Activated CD4-positive, alpha-beta T cell treated with anti-CD3 and anti-CD28 coated beads, Interleukin-2, Interleukin-6, amounts not matched to agents 100 ng/mL and 50 ng/mL, durations not matched to agents 16 hours and 8 hours (primary cell): Measurements from ENCODE around the gene PAAF1.
"Not testable (repeated sequence)": the region's sequence is repeated elsewhere in the genome, so short reads cannot be mapped to it uniquely, and the experiment has no call there.

Experiments used
- DNase-seq: peaks from one replicate; pipeline ENCODE4 v3.0.0-alpha.2; 2020

Gene PAAF1

DNA sequence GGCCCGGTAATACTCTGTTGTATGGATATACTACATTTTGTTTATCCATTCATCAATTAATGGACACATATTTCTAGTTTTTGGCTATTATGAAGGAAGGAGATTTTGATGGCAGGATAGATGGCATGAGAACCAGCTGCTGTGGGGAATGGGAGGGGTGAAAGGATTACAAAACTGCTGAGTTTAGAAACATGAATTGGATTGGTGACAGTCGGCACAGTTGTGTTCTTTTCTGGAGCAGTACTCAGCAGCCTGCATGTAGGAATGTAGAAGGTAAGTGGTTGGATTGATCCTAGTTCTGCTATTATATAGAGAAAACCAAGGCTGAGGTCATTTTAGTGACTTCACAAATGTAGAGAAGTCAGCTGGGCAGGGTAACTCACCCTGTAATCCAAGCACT is 7.1 kb downstream of the PAAF1 start:
- DNase-seq = no peak

GRCh38 chr11:73888244-73888643 is 11.4 kb downstream of the PAAF1 start:
- DNase-seq = no peak

- peak; percentile 18 for DNase-seq
Measured at GRCh38 chr11:73889019-73889418, 12.2 kb downstream of the PAAF1 start.

DNA sequence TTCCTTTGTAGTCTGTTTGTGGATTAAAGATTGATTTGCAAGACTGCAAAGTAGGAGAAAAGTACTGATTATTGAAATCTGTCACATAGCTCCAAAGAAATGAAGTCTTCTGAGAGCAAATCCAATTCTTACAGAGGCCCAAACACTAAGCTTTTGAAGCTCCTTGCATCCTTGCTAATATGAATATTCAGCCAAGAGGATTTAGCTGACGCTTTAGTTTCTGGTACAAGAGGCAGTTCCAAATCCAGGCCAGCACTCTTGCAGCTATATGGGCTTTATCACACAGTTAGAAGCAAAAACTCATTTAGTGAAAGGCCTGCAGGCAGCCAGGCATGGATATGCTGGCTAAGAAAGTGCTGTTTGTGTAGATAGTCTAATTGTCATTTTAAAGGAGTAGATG is 12.7 kb downstream of the PAAF1 start:
- DNase-seq = no peak

GRCh38 chr11:73893041-73893440 is 16.2 kb downstream of the PAAF1 start:
- DNase-seq = no peak

GRCh38 chr11:73894725-73895335 is 18.0 kb downstream of the PAAF1 start:
- no peak for DNase-seq

DNA sequence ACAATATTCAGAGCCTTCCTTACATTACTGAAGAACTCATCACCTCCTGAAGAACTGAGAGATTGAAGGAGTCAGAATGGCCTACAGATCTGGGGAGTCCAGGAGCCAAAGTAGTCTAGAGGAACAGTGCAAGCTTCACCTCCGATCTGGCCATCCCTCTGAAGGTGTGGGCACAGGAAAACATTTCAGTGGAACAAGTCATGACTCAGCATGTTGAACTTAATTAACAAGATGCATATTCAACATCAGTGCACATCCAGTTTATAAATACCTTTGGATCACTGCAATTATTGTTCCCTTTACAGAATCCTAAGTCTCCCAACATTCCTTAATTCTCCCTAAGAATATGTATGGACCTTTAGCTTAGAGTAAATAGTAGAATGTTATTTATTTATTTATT is 25.5 kb downstream of the PAAF1 start:
- no peak for DNase-seq

DNA sequence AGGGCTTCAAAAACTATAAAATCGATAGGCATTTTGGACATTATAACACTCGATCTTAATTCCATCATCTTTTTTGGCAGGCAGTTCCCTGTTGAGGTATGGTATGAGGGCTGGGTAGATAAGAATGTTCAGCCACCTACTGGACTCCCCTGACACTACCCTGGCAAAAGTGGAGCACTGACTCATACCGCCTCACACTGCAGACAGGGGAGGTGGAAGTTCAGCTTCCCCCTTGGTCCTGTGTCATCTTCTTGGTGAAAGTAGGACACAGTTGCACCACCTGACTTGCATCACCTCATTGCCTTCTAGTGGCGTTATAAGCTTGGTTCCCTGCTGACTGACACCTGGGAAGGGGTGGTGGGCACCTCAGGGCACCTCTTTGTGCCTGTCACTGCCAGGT is 30.4 kb downstream of the PAAF1 start:
- peak; percentile 30 for DNase-seq

DNA sequence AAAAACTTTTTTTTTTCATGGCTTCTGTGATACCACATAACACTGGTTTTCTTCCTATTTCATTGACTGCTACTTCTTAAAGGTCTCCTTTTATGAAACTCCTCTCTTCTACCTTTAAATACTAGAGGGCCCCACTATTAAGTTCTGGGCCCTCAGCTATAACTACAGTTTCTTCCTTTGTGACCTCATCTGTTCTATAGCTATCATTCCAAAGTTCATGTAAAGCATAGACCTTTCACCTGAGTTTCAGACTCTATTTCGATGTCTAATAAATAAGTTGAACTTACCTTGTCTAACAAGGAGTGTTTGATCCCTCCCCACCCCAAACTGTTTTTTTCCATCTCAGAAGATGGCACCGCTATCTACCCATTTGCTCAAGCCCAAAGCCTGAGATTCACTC is 35.2 kb downstream of the PAAF1 start:
- DNase-seq = no peak

DNA sequence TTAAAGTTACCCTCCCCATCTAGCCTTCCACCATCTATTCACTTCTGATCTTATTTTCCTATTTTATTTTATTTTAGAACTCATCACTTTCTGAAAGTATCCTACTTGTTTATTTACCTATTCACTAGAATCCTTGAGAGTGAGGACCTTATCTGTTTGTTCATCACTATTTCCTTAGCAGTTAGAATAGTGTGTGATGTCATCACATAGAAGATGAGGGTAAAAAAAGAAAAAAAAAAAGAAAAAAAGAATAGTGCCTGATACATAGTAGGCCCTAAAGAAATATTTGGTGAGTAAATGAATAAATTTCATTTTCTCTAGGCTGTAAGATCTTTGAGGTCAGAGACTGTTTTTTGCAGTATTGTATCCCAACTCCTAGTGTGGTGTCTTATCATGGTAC is 36.7 kb downstream of the PAAF1 start:
- DNase-seq = no peak

DNA sequence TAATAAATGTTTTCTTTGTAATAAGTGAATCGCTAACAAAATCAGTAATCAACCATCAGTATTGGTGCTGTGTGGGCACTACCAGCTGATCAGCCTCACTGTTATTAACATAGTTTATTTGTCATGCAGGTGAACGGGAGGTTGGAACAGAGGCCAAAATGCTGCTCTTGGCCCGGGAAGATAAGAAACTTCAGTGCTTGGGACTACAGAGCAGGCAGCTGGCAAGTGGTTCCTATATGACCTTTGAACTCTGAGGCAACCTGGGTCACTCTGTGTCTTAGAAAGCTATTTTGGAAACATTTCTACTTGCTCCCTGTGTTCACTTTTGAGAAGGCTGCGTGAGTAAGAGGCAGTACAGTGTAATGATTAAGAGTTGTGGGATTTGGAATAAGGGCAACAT is 37.5 kb downstream of the PAAF1 start:
- no peak for DNase-seq

DNA sequence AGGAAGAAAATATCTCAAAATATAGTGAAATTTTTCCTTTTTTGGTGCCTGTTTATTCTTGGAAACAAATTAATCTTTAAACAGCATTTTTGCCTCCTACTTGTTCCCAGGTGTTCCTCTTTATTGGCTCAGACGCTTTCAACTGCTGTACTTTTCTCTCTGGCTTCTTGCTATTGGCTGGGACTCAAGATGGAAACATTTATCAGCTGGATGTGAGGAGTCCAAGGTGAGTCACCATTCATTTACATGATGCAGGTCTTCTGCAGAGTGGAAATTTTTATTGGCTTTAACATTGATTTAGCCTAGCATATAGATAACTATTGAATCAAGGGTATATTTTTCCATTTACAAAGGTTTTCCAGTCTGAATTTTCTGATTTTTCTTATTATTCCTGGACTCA is 39.6 kb downstream of the PAAF1 start:
- DNase-seq = no peak

GRCh38 chr11:73921180-73921579 is 44.4 kb downstream of the PAAF1 start:
- DNase-seq = no peak

DNA sequence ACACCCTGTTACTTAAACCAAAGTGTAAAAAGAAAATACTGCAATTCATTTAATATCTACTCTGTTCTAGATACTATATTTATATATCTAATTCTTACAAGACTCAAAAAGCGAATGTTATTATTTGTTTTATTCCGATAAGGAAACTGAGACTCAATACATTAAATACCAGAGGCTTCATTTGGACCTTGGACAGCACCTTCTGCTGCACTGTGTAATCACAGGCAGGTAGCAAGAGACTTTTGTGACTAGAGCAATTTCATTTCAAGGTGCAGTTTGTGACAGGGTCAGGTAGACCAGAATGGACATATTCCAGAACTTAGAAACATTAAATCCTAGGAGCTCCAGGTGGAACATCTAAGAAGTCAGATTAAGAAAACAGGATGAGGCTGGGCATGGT is 52.6 kb downstream of the PAAF1 start:
- DNase-seq = no peak

DNA sequence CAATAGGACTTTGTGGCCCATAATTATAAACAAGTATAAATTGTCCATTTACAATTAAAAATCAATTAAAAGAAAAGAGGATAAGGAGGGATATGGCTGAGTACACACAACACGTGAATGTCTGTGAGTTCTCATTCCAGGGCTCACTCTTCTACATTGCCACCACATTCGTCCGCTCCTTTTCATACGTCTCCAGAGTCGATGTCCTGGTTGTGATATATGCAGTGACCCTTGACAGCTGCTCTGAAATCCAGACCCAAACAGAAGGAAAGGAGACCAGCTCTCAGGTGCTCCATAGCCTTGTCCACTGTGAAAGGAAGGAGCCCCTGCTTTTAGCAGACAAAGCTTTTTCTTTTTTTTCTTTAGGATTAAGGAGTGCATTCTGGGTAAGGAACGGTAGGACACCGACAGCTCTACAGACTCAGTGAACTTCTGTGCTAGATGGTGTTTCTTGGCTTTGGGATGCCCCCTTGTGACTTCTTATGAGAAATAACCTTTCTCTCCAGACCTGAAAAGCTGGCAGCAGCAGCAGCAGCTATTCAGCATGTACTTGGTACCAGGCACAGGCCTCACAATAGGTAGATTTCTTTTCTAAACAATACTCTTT is 54.3 kb downstream of the PAAF1 start:
- peak; percentile 39 for DNase-seq

- no peak for DNase-seq
Measured at GRCh38 chr11:73931951-73932350, 55.2 kb downstream of the PAAF1 start.

DNA sequence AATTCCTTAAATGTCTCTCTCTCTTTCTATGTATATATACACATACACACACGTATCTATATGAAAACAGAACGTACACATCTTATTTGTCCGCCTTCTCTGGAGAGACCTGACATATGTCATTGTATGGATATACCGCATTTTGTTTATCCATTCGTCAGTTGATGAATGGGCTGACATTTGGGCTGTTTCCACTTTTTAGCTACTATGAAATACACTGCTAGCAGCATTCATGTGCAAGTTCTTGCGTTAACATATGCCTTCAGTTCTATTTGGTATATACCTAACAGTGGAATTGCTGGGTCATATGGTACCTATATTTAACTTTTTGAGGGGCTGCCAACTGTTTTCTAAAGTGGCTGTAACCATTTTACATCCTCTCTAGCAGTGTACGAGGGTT is 56.0 kb downstream of the PAAF1 start:
- no peak for DNase-seq

DNA sequence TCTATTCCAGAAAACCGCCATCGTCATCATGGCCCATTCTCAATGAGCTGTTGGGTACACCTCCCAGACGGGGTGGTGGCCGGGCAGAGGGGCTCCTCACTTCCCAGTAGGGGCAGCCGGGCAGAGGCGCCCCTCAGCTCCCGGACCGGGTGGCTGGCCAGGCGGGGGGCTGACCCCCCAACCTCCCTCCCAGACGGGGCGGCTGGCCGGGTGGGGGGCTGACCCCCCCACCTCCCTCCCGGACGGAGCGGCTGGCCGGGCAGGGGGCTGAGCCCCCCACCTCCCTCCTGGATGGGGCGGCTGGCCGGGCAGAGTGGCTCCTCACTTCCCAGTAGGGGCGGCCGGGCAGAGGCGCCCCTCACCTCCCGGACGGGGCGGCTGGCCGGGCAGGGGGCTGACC is 59.2 kb downstream of the PAAF1 start:
- not testable (repeated sequence) for DNase-seq

- no peak for DNase-seq
Measured at GRCh38 chr11:73939096-73939495, 62.3 kb downstream of the PAAF1 start.

DNA sequence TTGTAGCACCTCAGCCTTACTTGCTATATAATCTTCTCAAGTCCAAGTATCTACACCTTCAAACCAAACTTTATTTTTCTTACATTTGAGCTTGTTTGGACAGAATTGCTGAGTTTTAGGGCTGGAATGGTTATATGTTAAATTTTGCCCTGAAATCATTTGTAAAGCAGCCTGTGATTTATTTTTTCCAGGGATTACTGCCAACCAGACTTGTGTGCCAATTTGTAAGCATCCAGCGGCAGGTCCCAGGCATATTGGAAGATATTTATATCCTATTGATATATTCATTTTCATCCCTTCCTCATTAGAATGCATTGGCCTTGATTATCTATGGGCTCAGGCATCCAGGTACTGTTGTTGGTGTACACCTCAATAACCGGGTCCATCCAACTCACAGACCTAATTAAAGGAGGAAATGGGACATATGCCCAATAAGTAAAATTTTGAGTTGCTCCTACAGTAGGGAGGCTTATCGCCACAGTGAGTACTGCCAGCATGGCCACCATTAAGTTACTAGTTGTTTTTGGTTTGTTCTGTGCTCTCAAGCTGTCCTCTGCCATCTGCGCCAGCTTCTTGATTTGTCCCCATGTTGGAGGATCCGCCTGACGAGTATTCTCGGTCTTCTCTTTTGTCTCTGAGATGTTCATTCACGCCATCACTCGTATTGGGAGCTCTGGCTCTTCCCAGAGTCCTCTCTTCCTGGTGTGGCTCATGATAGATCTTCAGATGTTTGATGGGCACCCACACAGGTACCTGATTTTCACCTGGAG is 64.2 kb downstream of the PAAF1 start:
- DNase-seq = no peak

DNA sequence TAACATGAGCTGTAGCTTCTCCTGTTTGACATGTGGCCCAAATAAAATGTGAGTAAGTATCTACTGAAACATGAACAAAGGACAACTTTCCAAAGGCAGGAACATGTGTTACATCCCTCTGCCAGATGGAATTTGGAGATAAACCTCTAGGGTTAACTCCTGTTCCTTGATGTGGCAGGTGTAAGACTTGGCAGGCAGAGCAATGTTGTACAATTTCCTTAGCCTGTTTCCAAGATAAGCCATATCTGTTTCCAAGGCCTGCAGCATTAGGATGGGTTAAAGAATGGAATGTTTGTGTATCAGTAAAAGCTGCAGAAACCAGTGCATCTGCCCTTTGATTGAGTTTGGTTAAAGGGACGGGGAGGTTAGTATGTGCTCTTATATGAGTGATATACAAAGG is 65.2 kb downstream of the PAAF1 start:
- no peak for DNase-seq

GRCh38 chr11:73944085-73944484 is 67.3 kb downstream of the PAAF1 start:
- no peak for DNase-seq

- DNase-seq = no peak
Measured at GRCh38 chr11:73944901-73945300, 68.1 kb downstream of the PAAF1 start.

DNA sequence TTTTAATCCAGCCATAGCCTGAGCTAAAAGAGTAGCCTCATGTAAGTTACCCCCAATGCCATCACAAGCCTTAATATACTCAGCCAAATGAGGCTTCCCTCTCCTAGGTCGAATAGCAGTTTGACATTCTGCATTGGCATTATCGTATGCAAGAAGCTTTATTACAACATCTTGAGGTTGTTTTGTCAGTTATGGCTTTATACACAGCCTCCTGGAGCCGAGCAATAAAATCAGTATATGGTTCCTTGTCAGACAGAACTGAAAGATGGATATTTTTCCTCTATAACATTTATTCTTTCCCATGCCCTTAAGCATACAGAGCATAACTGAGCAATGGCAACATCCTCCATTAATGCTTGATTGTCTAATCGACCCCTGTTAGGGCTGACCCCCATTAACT is 68.6 kb downstream of the PAAF1 start:
- DNase-seq = no peak
